ENCODE measurements around the gene CAPZB.

CAPZB gene

DNA sequence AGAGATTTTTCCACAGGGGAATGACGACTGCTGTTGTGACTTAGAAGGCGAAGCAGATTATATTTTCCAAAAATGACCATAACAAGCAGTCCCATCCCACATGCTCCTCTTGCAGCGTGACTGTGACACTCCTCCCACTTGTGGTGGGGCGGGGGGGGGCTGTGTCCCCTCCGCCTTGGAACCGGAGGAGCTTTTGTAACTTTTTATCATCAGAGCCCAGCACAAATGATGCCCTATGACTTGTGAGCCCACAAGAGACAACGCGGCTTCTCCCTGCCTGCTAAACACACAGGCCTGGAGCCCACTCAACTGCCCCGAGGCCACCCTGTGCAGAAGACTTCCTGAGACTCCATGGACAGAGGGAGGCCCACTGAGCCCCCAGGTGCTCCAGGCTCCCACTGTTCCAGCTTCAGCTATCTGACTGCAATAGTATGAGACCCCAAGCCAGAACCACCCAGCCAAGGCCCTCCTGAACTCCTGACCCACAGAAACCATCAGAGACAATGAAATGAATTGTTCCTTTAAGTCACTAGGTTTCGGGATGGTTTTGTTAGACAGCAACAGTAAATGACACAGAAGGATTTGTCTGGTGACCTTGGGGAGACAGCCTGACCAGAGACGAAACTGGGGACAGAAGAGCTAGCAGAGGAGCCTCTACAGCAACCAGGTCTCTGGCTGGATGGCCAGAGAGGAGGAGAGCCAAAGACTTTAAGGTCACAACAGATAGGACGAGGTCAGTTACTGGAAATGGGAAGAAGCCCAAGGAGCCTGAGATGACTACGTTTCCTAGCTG is 58.8 kb downstream of the CAPZB start:
- DNase-seq = no peak

DNA sequence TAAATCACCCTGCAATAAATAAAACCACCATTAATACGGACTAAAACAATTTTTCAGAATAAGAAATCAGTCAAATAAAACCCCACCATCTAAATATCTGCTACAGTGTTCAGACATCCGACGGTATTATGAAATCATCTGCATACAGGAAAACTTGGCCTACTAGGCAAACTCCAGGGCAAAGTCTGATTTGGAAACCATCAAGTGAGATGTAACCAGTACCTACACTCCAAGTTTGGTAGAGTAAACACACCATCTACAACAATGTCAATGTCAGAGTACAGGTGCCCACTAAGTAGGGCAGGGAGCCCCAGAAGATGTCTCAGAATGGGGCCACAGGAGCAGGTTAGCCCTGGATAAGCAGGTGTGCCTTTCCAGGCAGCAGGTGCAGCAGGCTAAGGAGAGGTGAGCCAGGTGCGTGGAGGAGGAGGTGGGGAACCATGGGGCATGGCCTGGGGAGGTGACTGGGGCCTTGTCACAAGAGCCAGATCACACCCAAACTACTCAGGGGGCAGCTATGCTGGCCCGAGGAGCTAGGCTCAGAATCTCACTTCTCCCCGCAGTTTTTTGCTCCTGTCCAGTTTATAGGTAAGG is 59.6 kb downstream of the CAPZB start:
- no peak for DNase-seq

DNA sequence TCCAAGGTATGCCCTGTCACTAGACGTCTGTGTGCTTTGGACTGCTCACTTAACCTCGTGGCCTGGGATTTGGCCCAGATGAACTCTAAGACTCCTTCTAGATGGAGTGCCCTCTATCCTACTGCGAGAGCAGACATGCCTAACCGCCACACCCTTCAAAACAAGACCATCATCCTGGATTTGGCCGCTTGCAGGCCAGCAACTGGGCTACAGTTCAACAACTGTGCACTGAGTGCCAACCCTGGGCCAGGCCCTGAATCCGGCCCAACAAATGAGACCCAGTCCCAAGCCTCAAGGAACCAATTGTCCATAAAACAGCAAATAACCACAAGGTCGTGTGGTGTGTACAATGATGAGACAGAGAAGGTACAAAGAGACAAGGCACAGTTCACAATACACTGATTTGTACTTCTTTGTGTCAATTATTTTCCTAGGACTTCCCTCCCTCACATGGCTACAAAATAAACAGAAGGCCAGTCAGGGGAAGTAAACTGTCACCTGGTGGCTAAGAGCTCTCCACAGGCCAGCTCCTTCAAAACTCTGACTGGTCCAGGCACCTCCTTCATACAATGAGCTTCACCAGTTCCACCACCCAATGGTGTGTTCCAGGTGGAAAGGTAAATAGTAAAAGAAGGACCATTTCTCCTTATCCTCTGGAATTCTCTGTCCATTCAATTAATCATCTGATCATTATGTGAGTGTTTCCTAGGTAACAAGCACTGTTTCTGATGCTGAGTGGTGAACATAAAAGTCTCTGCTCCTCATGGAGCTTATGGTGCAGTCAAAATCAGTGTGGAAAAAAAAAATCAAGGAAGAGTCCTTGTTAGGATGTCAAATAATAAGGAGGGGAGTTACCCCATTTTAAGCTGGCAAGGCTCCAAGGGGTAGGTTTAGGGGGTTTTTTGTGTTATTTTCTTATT is 60.4 kb downstream of the CAPZB start:
- no peak for DNase-seq

DNA sequence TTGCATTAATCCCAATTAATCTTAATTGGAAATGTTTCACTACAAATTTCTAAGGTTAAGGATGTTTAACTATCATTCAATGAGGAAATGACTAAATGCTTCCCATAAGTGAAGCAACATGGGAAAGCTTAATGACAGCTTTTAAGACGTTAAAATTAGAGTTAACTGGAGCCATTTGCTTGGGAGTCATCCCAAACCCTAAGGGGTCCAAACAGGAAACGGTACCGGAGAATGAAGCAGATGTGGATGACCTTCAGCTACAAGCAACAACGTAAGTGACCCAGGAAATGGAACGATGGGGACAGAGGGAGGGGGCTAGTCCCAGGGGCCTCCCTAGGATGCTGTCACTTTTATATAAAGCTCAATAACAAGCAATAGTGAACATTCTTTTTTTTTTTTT is 62.2 kb downstream of the CAPZB start:
- no peak for DNase-seq

DNA sequence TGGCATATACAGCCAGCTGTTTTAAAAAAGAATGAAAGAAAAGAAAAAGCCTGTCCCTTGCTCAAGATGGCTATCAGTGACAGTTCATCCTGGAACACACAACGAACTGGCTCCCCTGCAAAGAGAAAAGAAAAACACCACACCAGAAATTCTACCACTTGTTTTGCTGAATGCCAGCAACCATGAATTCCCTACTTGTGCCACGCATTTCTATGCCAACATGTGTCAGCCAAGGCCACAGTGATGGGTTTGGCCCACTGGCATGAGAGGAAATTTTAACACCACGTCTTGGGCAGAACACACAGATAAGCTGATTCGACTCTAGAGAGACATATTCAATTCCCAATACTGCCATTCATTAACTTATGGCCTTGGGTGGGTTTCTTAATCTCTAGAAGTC is 64.0 kb downstream of the CAPZB start:
- DNase-seq = no peak

DNA sequence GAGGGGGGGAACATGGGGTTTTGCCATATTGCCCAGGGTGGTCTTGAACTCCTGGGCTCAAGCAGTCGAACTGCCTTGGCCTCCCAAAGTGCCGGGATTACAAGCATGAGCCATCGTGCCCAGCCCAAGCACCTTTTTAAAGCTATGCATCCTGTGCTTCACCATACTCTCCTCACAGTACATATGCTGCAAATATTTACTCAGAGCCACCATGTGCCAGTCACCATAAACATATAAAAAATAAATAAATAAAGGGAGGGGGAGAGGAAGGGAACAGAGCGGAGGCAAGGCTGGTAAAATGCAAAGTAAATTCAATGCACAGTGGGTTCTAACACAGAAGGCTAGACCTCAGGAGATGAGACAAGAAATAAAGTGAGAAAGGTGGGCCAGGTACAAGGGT is 64.7 kb downstream of the CAPZB start:
- DNase-seq = no peak

DNA sequence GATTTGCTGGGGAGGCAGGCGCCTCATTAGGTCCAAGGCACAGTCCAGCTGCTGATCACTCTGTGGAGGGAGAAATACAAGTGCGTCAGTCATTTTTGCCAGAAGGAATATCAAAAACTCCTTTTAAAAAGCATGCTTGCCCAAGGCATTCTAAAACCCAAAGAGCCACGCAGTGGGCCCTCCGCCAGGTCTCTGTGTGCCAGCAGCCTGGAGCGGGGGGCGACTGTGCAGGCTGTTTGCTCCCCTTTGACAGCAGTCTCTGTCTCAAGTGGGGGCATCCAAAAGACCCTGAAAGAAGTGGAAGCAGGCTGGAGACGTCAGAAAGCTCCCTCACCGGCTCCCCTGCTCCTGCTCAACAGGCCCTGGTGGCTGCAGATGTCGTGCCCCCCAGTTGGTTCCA is 65.6 kb downstream of the CAPZB start:
- DNase-seq = no peak

DNA sequence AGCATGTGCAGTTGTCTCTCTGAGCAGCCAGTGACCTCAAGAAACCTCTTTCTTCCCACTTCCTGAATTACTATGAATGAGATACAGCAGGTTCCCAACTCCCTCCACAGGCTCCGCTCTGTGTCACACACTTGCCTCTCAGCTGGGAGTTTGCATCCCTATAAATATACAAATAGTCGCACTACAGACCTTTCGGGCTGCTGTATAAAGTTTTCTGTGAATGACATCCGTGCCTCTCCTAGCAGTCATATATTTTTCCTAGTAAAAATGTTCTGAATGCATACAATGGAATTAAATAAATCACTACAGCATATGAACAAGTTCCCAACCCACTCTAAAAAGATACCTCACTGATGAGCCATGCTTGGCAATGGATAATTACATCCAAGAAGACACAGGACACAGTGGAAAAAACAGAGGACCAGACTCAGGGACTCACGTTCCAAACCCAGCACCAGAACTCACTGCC is 66.8 kb downstream of the CAPZB start:
- no peak for DNase-seq

DNA sequence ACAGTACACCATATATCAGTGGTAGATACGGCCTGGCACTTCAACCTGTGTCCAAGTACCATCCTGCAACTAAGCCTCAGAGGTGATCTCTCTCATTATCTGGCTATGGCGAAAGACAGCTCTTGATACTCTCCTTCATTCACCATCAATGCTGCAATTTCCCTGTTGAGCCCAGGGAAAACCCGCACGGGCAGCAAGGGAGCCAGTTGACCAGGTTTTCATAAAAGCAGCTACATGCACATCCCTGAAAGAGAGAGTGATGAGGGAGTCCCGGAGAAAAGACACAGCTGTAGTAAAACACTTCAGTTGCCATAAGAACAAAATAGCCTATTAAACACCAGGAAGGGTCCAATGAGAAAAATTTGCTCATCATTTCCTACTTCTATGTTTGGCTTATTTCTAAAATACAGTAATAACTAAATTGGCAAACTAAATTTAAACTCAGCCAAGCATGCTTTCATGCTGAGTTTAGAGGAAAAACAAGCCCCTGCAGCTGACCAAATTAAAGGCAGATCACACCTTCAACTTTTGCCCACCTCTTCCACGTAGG is 68.3 kb downstream of the CAPZB start:
- no peak for DNase-seq

DNA sequence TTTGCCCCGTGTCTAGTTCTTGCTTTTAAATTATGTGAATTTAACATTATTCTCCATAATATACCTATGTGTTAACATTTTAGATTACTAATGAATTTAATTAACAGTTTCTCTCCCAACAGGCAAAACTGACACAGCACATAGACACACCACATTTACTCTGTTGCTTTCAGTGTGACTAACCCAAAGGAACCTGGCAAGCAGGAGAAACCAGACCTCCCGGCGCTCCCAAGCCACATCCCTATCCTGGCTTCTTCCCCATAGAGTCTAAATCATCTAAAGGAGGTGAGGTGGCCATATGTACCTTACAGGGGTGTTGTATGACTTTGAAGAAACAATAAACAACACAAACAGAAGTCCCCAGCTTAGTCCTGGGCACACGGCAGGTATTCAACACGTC is 69.2 kb downstream of the CAPZB start:
- DNase-seq = no peak

DNA sequence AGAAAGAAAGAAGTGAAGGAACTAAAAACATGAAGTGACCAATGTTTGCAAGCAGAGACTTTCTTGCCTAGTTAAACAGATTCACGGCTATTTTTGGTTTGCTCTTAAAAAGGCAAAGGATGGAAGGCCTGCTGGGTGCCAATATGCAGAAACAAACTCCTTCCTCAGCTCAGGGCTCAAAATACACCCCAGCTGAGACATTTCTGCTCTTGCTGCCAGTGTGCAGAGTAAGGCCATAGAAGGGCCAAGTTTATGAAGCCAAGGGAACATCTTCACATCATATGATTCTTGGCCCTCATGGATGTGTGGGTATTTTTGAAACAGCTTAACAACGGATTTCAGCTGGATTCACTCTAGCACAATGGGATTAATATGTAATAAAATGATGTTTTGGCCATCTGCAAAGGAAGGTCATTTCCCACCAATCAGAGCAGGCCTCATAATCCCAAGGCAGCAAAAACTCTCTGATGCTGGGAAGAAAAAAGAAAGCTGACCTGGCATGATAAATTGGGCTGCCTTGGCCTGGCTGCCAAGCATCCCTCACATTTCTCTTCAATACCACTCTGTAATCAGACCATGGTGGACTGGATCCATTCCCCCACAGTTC is 70.7 kb downstream of the CAPZB start:
- DNase-seq = no peak

DNA sequence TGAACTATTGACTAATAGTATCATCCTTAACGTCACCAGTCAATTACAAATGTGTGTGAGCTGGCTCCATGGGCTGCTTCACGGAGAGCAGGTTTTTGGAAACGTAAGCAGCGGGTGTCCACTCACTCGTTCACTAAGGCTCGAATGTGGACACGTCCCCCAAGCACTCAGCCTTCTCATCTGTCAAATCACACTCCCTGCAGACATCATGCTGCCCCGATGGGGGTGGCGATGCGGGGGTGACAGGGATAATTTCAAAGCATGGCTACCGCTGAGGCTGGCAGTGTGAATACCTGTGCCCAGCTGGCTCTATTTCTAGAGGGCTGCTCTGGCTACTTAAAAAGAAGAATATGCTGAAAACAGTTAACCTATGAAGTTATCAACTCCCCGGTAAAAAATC is 71.3 kb downstream of the CAPZB start:
- DNase-seq = no peak

DNA sequence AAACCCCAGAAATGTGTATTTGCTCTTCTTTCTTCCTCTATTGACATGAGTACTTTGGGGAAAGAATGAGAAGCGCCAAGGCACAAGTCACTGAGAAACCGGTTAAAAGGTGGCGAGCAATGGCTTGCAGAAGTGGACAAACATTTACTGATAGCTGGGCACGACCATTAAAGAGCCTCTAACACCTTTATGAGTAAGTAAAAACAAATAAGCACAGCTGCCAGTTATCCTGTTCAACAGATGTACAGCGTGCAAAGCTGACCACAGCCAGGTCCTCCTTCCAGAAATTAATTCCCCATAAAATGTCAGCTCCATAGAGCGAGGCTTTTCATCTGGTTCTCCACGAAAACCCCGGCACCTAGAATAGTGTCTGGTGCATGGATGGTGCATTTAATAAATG is 72.7 kb downstream of the CAPZB start:
- no peak for DNase-seq

DNA sequence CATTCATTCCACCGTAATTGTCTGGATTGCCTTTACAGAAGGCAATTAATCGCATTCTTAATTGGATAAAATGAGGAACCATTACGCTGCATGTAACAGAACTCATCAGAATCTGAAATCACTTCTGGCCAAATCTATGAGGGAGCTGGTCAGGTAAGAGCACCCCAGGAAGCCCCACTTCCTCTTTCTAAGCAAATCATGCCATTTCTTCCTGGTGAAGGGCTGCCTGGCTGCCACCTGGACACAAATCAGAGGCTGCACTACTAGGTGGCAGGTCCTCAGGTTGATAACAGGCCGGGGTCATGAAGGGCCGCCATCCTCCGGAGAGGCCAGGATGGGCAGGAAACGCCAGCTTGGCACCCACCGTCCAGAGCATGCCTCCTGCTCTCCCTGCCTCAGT is 73.7 kb downstream of the CAPZB start:
- DNase-seq = no peak

DNA sequence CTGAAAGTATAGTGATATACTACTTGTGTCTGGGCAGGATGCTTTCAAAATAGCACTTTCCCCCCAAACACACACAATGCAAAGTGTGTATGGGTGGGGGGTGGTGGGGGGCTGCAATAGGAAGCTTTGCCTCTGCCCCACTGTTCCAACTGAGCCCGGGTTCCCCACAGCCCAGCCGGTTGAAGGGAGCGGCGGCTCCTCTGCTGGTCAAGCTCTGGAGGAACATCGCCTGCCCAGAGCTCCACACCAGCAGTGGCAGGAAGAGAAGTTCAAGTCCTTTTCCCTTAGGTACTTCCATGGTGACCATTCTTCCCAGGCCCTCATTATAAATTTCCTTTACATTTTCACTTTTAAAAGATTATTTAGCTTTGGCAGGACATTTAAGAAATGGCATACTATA is 74.9 kb downstream of the CAPZB start:
- DNase-seq = no peak

DNA sequence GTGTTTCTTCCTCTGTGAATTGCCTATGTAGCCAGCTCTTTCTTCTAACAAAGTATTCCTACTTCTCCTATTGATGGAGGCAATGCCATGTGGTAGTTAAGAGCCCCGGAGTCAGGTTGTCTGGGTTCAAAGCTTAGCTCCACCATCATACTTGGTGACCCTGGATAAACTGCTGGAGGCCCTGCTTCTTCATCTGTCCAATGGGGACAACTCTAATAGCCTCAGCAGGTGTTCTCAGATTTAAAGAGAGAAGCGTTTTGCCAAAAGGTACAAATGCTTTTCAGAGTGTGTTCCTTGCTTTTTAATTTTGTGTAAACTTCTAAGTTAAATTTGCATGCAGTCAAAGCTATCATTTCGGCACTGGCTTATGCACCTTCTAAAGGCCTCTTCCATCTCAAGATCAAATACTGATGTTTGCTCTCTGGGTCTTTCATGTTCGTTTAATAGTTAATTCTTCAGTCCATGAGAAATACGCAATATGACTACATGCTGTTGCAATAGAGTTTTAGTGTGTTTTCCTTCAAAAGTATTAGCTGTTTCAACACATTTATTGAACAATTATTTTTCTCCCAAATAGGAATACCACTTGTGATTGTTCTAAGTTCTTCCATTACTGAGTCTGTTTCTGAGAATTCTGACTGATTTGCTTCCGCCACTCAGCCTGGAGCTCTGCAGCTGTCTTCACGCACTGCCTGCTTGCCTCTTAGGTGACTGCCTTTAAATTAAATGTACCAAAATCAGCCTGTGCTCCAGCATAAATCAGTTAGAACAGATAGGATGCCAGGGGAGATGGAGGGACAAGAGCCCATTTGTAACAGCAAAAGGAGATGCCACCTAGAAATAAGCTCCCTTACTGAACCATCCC is 75.6 kb downstream of the CAPZB start:
- DNase-seq = no peak

DNA sequence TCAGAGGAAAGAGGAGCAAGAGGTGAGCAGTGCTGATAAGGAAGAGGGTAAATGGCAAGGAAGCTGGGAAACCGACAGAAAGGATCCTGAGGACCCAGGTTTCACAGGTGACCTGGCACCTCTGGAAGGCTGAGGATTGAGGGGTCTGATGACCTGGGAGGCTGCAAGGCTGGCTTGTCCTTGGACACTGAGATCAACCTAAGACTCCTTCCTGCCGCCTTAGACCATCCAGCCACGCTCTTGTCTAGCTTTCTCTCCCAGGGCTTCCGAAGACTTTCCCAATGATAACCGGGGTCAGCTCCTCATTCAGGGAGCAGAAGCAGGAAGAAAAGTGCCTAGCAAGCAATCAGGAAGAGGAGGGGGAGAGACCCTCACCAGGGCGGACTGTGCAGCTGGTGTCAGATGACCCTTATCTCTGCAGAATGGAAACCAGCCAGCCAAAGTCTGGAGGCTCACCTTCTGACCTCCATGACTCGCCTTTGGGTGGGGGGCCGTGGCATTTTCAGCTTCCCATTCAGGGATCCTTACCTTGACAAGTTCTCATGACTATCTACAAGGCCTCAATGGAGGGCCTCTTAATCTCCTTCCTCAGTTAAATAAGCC is 77.7 kb downstream of the CAPZB start:
- no peak for DNase-seq

DNA sequence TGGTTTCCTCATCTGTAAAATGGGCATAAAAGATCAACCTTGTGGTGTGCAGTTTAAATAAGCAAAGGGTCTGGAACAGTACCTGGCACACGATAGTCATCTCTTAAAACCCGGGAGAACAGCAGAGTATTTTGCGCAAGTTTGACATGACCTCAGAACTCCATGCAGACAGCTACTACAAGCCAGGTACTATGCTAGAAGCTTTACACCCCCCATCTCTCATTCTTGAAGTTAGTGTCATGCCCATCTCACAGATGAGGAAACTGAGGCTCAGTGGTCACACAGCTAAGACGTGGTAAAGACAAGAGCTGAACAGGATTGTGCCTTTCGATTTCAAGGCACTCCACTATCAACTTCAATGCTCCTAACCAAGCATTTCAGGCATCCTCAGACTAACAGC is 78.7 kb downstream of the CAPZB start:
- DNase-seq = no peak

DNA sequence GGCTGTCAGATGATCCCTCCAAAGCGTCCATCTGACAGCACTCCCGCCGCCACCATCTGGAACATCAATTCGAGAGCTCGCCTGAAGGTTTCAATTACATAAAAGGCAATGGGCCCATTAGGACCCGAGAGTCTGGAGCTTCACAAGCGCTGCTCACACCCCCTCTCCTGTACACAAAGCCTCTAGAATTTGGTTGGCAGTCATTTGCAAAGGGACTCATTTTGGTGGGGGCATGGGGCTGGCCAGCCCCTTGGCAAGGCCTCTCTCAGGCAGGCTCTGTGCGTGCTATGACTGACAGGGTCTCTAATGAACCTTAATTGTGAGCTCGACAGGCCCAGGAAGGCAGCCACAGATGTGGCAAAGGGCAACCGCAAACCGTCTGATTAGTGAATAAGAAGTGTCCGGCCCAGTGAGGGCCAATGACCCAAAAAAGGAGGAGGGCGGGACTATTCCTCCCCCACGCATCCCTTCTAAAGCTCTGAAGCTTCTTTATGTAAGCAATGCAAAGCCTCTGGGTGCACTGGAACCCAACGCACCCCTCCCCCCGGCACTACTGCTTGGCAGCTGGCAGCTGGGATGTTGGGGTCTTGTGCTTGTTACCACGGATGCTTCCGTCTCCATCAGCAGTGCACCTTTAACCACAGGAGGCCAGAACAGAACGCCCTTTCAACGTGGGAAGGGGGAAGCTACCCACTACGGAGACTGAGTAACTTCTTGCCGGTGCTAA is 79.4 kb downstream of the CAPZB start:
- peak; percentile 31 for DNase-seq

DNA sequence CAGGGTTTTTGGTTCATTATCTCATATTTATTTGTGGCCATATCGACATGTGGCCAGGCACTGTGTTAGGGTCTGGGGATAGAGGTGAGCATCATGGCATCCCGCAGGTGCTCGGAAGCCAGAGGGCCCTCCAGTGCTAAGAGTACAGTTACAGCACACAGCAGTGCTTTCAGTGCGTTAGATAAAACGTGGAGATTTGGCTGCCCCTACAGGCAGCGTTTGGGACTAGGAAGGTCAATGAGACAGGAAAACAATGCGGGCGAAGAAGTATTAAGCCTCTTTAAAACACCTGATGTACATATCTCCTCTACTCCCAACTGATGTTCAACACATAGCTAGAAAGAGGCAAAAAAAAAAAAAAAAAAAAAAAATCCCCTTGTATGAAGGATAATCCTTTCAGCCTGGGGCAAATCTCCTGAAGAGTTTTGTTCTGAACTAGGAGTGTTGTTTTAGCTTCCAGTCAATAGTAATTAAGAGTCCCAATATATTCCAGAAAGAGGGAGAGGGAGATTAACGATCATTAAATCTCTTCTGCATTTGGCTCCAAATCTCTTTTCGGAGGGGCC is 80.1 kb downstream of the CAPZB start:
- no peak for DNase-seq
